GM18870 (cell line): Measurements from ENCODE around the gene SH3BGRL.

Experiments
- ATAC-seq: cut with Tn5 transposase; IDR thresholded peaks from one replicate; pipeline ENCODE4 v1.9.1; 2021; ENCODE audit warnings: moderate library complexity; ENCODE audit not compliant: unreplicated experiment

The SH3BGRL gene

DNA sequence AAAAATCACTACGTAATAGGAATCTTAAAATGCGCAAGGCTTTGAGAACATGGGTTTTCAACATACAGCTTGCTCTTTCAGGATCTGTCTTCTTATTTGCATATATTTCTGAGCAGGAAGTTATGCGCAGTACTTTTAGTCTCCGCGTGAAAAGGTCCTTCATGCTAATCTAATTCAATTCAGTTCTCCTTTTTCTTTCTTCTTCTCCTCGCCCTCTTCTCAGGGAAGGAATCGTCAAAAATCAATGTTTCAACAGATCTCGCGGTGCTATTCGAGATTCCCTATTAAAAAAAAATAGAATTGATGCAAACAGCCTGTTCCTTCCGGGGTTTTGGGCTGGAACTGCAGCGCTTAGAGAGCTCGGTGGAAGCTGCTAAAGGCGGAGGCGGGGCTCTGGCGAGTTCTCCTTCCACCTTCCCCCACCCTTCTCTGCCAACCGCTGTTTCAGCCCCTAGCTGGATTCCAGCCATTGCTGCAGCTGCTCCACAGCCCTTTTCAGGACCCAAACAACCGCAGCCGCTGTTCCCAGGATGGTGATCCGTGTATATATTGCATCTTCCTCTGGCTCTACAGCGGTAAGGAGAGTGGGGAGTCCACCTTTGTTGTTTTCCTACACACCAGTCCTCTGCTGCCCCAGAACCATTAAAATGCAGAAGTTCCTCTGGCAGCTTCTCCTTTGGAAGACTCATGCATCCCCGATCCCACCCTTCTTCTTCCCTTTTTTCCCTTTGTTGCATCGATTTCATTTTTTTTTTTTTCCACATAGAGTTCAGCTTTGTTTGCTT is at the start of gene SH3BGRL, which contains the start of gene HMGN5:
Gene SH3BGRL, plus strand, starts transcription at position 432 of the 785 bp plus-strand sequence. Its CDS starts 99 bp downstream, at position 531.
Gene HMGN5, minus strand, starts transcription at position 243 of the 785 bp plus-strand sequence. CDS start 80,364 bp downstream, outside the sequence.
- ATAC-seq, result peak; percentile 83

DNA sequence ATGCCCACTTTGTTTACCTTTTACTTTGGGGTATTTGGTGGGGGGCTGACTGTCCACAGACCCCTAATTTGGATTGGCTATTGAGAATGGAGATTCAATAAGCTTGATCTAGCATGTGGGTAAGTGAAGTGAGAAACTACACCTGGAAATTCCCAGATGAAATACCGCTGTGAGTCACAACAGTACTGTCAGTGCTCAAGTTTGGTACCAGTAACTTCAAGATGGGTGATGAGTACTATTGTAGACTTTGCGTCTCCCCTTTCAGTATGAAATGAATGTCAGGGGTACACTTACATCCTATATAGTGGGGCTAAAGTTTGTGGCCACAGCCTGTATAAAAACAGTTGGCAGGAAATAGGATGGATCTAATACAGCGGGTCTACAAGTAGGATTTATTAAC is 33.5 kb upstream of the SH3BGRL start:
- no peak for ATAC-seq

DNA sequence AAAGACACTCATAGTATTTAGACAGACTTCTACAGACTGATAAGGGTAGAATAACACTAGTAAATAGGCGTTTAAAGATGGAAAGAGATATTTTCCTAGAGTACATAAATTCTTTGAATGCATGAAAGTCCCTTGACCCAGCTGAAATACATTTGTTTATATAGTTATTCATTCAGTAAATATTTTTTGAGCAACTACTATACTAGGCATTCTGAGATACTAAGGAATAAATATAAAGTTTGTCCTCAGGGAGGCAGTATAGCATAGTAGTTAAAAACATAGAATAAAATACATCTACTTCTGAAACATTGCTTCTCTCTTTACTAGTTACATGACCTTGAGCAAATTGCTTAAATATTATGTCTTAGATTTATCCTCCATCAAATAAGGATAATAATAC is 27.6 kb upstream of the SH3BGRL start:
- ATAC-seq, result peak; percentile 74

DNA sequence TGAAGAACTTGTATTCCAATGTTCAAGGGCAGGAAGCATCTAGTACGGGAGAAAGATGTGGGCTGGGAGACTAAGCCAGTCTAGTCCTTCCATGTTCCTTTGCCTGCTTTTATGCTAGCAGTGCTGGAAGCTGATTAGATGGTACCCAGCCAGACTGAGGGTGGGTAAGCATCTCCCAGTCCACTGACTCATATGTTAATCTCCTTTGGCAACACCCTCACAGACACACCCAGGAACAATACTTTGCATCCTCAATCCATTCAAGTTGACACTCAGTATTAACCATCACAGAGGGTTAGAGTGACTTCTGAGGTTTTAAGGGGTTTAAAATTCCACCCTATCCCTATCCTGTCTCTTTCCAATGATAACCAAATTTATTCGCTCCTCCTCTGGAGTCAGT is 6.6 kb upstream of the SH3BGRL start:
- ATAC-seq, result no peak

DNA sequence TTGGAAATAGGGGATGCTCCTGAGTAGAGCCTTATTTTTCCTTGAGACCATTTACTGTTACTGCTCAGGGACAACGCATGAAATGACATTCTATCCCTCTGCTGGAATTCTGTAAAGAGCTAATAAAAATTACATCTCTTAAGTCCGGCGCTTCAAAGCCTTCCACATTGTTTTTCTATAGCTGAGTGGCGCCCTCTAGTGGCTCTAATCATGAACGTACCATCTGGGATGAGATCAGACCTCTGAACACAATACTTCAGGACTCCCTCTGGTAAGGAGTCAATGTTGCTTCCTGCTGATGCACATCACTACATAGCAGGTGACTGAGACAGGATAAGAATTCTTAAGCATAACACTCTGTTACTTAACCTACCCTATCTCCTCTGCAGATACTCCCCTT is 6.2 kb upstream of the SH3BGRL start:
- peak; percentile 94 for ATAC-seq

DNA sequence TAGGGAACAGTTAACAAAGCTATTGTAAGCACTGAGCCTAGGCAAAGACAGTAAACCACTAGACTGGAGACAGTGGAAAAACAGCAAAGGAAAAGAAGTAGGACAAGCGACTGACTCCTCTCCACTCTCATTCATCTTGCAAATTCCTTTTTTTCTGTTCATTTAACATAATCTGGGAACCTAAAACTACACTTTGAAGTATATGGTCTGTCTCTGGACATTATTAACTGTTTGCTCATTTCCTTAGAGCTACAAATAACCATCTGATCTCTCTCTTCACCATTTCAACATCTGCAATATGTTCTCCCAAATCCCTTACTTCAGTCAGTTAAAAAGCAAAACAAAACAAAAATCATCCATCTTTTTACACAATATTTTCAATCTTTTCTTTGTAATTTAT is 831 bp upstream of the SH3BGRL start:
- ATAC-seq, result no peak

DNA sequence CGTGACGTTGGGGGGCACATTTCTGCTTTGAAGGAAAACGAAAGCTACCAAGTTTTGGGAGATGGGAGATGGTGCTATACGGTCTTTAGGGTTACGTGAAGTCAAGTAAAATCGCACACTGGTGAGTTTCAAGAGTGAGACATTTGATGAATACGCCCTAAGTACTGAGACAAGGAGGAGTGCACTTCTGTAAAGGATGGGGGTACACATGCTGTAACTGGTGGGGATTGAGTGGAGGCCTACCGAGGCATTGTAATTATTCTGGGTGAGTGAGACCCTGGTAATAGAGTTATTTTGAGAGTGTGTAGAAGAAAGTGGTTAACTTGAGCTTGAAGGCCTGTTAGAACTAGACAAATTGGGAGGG is 536 bp downstream of the SH3BGRL start:
- no peak for ATAC-seq

DNA sequence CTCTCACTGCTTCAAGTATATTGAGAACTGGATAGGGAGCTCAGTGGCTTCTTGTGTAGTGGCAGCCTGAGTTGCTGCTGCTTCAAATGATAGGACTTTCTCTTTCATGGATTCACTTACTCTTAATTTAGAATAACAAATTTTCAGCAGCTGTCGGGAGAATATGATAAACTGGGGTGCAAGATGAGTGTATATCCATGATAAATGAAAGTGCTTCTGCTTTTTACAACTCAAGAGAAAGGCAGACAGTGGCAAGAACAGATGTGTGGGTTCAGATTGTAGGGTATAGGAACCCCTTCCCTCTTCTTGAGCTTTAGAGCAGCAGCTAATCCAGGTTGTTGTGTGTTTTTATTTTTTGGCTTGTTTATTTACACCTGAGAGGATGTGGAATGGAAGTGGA is 1.0 kb downstream of the SH3BGRL start:
- no peak for ATAC-seq

DNA sequence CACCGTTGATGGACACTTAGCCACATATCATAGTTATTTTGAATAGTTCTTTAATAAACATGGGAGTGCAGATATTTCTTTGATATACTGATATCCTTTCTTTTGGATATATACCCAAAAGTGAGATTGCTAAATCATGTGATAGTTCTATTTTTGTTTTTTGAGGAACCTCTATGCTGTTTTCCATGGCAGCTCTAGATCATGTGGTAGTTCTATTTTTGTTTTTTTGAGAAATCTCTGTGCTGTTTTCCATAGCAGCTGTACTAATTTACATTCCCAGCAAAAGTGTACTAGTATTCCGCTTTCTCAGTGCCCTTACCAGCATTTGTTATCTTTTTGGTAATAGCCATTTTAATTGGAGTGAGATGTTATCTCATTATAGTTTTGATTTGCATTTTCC is 3.6 kb downstream of the SH3BGRL start:
- no peak for ATAC-seq

DNA sequence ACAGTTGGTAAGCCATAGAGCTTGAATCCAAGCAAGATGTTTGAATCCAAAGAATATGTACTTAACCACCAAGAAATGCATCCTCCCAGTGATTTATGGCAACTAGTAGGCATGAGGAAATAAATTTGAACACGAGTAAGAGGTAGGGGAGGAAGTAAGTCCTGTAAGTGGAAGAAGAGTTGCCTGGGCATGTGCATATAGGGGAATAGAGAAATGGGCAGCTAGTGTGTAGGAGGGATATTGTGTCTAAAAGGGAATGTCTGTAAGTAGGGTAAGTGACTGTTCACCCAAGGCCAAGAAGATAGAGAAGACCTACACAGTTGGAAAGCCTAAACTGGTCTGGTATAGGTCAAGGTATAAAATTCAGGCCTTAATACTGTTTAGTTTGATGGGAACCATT is 4.6 kb downstream of the SH3BGRL start:
- no peak for ATAC-seq

DNA sequence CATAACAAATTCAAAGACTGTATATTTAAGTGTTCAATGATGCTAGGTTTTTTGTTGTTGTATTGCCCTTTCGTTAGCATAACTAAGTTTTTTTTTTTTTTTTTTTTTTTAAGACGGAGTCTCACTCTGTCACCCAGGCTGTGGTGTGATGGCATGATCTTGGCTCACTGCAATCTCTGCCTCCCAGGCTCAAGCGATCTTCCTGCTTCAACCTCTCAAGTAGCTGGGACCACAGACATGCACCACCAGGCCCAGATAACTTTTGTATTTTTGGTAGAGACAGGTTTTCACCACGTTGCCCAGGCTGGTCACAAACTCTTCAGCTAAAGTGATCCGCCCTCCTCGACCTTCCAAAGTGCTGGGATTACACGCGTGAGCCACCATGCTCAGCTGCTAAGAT is 7.0 kb downstream of the SH3BGRL start:
- ATAC-seq, result no peak

DNA sequence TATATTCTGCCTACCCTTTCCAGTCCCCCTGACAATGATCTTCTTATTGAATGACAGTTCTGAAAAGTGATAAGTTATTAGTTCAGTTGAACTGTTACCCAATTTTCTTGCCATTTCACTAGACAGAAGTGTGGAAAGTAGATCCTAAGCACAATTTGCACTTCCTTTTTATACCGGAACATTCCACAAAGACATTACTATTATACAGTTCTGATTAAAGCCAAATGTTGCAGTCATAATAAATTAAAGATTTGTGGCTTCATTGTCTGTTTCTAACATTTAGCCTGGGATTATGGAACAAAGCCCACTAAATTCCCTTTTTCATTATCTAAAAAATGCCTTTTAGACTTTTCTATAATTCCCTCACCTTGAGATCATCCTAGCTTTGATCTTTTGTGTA is 13.8 kb downstream of the SH3BGRL start:
- ATAC-seq, result no peak

DNA sequence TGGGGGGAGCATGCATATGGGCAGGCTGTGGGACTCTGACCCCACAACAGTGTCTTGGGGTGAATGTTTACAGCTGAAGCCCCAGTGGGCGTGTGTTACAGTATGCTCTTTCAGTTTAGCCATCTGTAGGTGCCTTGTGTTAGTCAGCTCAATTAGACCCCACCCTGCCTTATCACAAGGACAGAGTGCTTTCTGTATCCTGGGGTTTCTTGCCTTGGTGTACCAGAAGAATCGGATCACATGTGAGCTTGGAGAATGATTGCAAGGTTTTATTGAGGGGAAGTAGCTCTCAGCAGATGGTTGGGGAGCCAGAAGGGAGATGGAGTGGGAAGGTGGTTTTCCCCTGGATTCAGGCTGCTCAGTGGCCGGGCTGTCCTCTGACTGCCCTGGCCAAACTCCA is 27.3 kb downstream of the SH3BGRL start:
- no peak for ATAC-seq

DNA sequence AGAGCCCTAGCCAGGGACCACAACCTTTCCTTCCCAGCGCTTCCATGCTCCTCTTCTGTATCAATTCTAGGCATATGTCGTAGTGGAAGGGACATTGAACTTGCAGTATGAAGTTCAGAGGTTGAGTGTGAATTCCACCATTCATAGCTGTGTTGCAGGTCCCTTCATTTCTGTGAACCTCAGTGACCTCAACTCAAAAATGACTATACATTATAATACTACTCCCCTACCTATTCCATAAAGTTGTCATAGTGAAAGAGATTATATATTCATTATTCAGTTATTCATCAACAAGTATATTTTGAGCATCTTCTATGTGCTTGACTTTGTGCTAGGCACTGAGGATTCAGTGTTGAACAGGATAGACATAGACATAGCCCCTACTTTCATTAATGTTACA is 28.0 kb downstream of the SH3BGRL start:
- ATAC-seq, result no peak

DNA sequence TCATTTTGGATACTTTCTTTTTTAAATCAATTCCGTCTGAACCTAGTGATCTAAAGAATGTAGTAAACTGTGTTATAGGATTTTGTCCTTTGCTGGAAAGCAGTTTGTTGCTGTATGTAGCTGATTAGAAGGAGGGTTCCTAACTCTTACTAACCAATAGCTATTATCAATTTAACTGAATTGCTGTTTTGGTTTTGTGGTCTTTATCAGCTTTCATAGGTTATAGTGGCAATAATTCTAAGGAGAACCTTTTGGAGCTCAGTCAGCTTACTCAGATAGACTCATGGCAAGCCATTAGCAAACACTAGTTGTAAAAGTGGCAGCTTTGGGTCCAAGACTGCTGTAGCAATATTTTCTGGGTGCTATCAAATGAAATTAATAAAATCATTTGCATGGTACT is 29.6 kb downstream of the SH3BGRL start:
- no peak for ATAC-seq

DNA sequence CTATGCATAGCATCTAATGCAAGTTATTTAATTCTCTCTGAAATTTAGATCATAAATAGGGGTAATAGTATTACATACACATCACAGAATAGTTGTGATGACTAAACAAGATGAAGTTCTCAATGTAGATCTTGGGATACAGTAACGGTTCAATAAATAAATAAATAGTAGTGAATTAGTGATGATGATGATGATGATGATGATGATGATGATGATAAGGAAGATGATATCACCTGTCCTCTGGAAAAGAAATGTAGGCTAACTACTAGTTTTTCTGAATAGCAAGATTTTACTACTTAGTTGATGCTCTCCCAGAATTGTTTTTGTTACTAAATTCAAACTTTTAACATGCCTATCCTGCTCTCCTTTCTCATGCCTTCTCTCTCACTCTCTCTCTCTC is 30.3 kb downstream of the SH3BGRL start:
- ATAC-seq, result no peak

DNA sequence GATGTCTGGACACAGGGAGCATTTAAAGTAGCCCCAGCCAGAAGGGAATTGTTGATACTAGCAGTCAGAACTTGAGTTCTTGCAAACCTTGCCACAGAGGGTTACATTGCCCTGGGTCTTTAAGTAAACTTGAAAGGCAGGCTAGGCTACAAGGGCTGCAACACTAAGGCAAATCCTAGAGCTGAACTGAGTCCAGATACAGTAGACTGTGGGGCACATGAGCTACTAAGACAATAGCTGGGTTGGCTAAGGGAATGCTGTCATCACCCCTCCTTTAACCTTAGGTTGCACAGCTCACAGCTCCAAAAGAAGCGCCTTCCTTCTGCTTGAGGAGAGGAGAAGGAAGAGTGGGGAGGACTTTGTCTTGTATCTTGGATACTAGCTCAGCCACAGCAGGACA is 35.6 kb downstream of the SH3BGRL start:
- ATAC-seq, result no peak

DNA sequence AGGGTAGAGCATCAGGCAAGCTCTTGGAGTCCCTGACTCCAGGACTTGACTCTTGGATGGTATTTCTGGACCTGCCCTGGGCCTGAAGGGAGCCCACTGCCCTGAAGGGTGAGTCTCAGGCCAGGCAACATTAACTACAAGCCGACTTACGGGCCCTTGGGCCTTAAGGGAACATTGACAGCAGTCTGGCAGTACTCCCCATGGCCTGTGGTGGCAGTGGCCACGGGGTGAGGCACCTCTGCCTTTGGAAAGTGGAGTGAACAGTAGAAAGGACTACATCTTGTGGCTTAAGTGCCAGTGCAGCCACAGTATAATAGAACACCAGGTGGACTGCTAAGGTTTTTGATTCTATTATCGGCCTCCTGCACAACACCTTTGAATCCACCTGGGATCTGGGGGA is 36.3 kb downstream of the SH3BGRL start:
- no peak for ATAC-seq

DNA sequence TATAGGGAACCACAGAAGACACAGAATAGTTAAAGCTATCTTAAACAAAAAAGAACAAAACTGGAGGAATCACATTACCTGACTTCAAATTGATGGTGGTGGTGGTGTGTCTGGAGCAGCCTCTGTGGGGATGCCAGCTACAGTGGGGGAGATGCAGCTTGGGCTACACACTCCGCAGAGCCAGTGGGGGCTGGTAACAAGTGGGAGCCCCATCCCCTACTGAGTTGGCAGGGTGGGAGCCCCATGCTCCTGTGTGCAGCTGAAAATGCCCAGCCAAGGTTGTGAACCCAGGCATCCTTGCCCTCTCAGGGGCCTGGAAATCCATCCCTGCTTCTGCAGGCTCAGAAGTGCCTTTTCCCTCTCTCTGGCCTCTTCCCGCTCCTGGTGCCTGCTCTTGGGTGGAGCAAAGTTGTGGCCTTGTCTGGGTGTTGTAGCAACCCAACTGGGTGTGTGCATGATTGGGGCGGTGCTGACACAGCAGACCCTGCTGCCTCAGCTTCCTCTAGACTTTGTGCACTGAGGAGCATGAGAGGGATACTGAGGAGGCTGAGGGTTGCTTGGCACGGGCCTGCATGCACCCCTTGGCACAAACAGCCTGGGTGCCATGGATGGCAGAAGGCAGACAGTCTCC is 38.9 kb downstream of the SH3BGRL start:
- ATAC-seq, result no peak

DNA sequence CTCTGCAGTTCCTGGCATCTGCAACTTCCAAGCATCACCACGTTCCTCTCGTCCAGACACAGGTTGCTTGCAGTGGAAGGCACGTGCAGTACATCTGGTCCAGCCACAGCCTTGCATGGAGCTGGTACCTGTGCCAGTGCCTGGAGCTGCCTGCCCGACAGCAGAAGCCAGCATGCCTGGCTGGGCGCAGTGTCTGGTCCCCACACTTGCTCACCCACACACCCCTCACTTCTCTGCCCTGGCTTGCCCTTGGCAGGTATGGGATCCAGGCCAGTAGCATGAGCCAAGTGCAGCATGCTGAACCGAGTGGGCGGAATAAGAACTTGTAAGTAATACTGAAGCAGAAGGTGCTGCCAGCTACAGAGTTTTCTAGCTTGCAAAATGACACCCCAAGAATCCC is 39.9 kb downstream of the SH3BGRL start:
- ATAC-seq, result no peak

DNA sequence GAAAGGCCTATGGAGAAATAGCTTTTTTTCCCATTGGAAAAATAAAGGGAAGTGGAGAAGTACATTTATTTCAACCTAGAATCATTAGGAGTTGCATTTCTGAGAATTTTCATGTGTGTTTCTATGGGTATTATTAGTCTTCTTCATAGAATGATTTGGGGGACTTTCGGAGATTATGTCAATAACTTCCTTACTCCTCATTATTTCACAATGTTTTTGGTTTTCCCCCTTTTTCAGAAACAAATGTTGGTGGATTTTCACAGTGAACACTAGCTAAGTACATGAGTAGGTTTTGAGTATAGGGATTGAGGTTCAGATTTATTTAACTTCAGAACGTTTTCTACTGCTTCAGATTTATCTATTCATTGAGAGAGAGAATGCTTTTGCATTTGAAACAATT is 54.0 kb downstream of the SH3BGRL start:
- ATAC-seq, result no peak

DNA sequence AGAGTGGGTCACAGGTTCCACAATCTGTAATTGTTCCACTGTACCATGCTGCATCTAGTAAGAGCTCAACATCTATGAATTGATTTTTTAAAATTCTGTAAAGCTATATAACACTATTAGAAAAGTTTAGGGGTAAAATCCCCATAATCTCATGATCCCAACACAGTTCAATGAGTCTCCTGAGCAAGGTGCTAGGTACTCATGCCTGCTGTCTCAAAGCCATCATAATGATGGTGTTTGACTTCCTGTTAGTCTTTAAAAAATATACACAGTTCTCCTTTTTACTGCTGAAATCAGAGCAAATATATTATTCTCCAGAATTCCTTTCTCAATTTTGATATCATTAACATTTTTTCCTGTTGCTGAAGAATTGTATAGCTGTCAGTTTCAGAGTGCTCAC is 55.9 kb downstream of the SH3BGRL start:
- ATAC-seq, result no peak
